K562 (cell line): ENCODE results near the gene IL4R. TPM values are rescaled to one million over a fixed set of nuclear protein-coding genes. Genes with fewer than 3 reads are reported as not detected.
A peak's percentile ranks its signal among the peaks of the same experiment; 100 is the strongest.

Experiments
- ATAC-seq: fragments of 200-7000 bp; cut with Tn5 transposase; 3 replicates; pipeline ENCODE4 v1.9.1; 2020; ENCODE audit warnings: moderate library complexity
- BruUV-seq: library from RNA; stranded (reverse); fragments of 400-500 nt; replicated peaks from 2 replicates; lab custom pipeline; 2021; lab: Mats Ljungman, UMichigan
- CTCF ChIA-PET: fragments of 300-600 bp; formaldehyde crosslinking; extraction: SDS; loops from one replicate; lab custom pipeline; 2021; ENCODE audit warnings: low intra/inter-chr PET ratio; lab: Yijun Ruan, JAX
- POLR2A ChIA-PET: fragments of 300-600, 350-650 bp; sonication (Branson Sonifier 250); formaldehyde crosslinking; extraction: SDS; loops from one replicate; lab custom pipeline; 2021; ENCODE audit warnings: antibody characterized with exemption, inconsistent platforms; lab: Yijun Ruan, JAX
- DNase-seq, 4 experiments: peaks; one replicate each; pipeline versions ENCODE4 v3.0.0 to v3.0.0-alpha.2; 2011 to 2018; ENCODE audit warnings: low spot score in 3 of 4, mixed read lengths in 3 of 4; ENCODE audit errors: extremely low read depth in 1 of 4
- FAIRE-seq: peaks from 2 replicates; lab custom pipeline; 2011; peaks lifted over from hg19 to GRCh38; lab: Jason Lieb, UNC
- H2AFZ ChIP-seq: 2 replicates; pipeline ENCODE4 v1.6.0; 2011; ENCODE audit warnings: low read depth, low read length, control low read depth, inconsistent platforms
- H3K27ac ChIP-seq: fragments of 200-600 bp; 3 replicates; pipeline ENCODE4 v1.8.0; 2011; ENCODE audit warnings: low read depth, mild to moderate bottlenecking, control low read depth, inconsistent platforms, low read length, moderate library complexity, mixed read lengths; ENCODE audit errors: extremely low read depth
- H3K27me3 ChIP-seq, 2 experiments: fragments of 300-600 bp in 1 of 2; 2 replicates in 1 of 2; 3 replicates in 1 of 2; pipeline versions ENCODE4 v1.6.0 to v1.8.0; 2011; ENCODE audit warnings: inconsistent platforms in 2 of 2, low read length in 2 of 2, mild to moderate bottlenecking in 1 of 2, mixed read lengths in 1 of 2, moderate library complexity in 1 of 2; ENCODE audit not compliant: control insufficient read depth in 2 of 2, insufficient read depth in 2 of 2
- H3K36me3 ChIP-seq: fragments of 300-600 bp; 3 replicates; pipeline ENCODE4 v1.8.0; 2011; ENCODE audit warnings: mild to moderate bottlenecking, low read length, inconsistent platforms; ENCODE audit not compliant: control insufficient read depth, insufficient read depth
- H3K4me1 ChIP-seq, 2 experiments: fragments of 200-600 bp in 1 of 2; replicated peaks in 1 of 2; 2 replicates in 1 of 2; 3 replicates in 1 of 2; pipeline versions ENCODE4 v1.5.1 to v1.8.0; 2011; ENCODE audit warnings: inconsistent platforms in 2 of 2, low read length in 2 of 2, mild to moderate bottlenecking in 1 of 2, mixed read lengths in 1 of 2, moderate library complexity in 1 of 2; ENCODE audit not compliant: control insufficient read depth in 2 of 2, insufficient read depth in 2 of 2
- H3K4me2 ChIP-seq: 2 replicates; pipeline ENCODE4 v1.6.1; 2011; ENCODE audit warnings: low read length, control low read depth, inconsistent platforms, mixed read lengths; ENCODE audit not compliant: insufficient read depth
- H3K4me3 ChIP-seq: fragments of 200-600 bp; sonication (generic), shearing (Covaris generic); 2 replicates; pipeline ENCODE4 v1.5.1; 2016; ENCODE audit warnings: control low read depth, inconsistent platforms
- H3K79me2 ChIP-seq: fragments of 200-600 bp; 3 replicates; pipeline ENCODE4 v1.8.0; 2011; ENCODE audit warnings: low read length, inconsistent platforms; ENCODE audit not compliant: control insufficient read depth, insufficient read depth
- H3K9ac ChIP-seq, 2 experiments: 2 replicates each; pipeline versions ENCODE4 v1.6.0 to v1.6.1; 2011; ENCODE audit warnings: low read depth in 2 of 2, low read length in 2 of 2, control low read depth in 1 of 2, inconsistent platforms in 1 of 2, mild to moderate bottlenecking in 1 of 2, mixed read lengths in 1 of 2; ENCODE audit not compliant: insufficient read depth in 1 of 2
- H3K9me1 ChIP-seq: one replicate; pipeline ENCODE4 v1.6.0; 2011; ENCODE audit warnings: inconsistent platforms, mild to moderate bottlenecking, low read length, moderate library complexity; ENCODE audit not compliant: control insufficient read depth, insufficient read depth
- H3K9me3 ChIP-seq: replicated peaks from 2 replicates; pipeline ENCODE4 v1.5.1; 2011; ENCODE audit warnings: low read depth, low read length, inconsistent platforms; ENCODE audit not compliant: control insufficient read depth, insufficient read depth
- H4K20me1 ChIP-seq: replicated peaks from 2 replicates; pipeline ENCODE4 v1.6.1; 2011; ENCODE audit warnings: low read length, inconsistent platforms, mixed read lengths; ENCODE audit not compliant: control insufficient read depth, insufficient read depth
- ATF1 ChIP-seq, 2 experiments: fragments of 450-650 bp in 1 of 2; IDR thresholded peaks; 2 replicates each; pipeline ENCODE4 v1.6.1; 2016; ENCODE audit warnings: missing compliant biosample characterization in 1 of 2, missing genetic modification characterization in 1 of 2
- BRD9 ChIP-seq: fragments of 450-650 bp; IDR thresholded peaks from 2 replicates; pipeline ENCODE4 v1.6.1; 2018; ENCODE audit warnings: low read depth; ENCODE audit not compliant: partially characterized antibody
- CREM ChIP-seq: IDR thresholded peaks from 2 replicates; pipeline ENCODE4 v1.6.1; 2014; ENCODE audit warnings: antibody characterized with exemption, low read depth
- HDAC8 ChIP-seq: fragments of 450-650 bp; IDR thresholded peaks from 2 replicates; pipeline ENCODE4 v1.6.1; 2016; ENCODE audit warnings: mild to moderate bottlenecking, missing genetic modification characterization, moderate library complexity, missing compliant biosample characterization
- ZFP36 ChIP-seq: fragments of 150-350 bp; IDR thresholded peaks from 2 replicates; pipeline ENCODE4 v1.6.1; 2018; ENCODE audit warnings: low read length, low read depth; ENCODE audit not compliant: partially characterized antibody
- ZKSCAN1 ChIP-seq: fragments of 150-350 bp; IDR thresholded peaks from 2 replicates; pipeline ENCODE4 v1.6.1; 2016; ENCODE audit warnings: low read depth, low read length
- ZNF239 ChIP-seq: fragments of 250-450 bp; sonication (Bioruptor Pico); IDR thresholded peaks from 2 replicates; pipeline ENCODE4 v1.4.0; 2020; ENCODE audit warnings: mild to moderate bottlenecking
- ZNF589 ChIP-seq: fragments of 200-800 bp; sonication (Bioruptor generic); IDR thresholded peaks from 2 replicates; pipeline ENCODE4 v1.6.1; 2016; ENCODE audit warnings: low read depth, missing genetic modification characterization, missing compliant biosample characterization
- WGBS: fragments of 100-300 bp; shearing (Covaris generic); methylation state at CpG from one replicate; pipeline ENCODE4 v1.1.6; 2016; ENCODE audit warnings: low coverage, mixed read lengths; ENCODE audit not compliant: insufficient coverage; ENCODE audit errors: missing lambda C conversion rate; 5-methylcytosine and 5-hydroxymethylcytosine counted together
- in situ Hi-C: fragments of 300-500 bp; cut with MboI; formaldehyde crosslinking; loops from 4 replicates; pipeline ENCODE4 v1.15.0; 2018; ENCODE audit warnings: inconsistent platforms, mixed read lengths
- intact Hi-C: fragments of 100-400 bp; cut with micrococcal nuclease; formaldehyde crosslinking; loops from 2 replicates; pipeline ENCODE4 v1.14.2; 2022
- polyA plus RNA-seq, 8 experiments: library from polyadenylated mRNA; depleted of rRNA in 4 of 8; stranded (reverse) in 5 of 8; unstranded in 3 of 8; fragments of >200 nt; fragmentation: Nextera tagmentation in 2 of 8; fragmentation: Illumina TruSeq in 1 of 8; extraction: Ambion mirVana in 2 of 8; extraction: Trizol in 1 of 8; gene quantifications; 2 replicates each; pipeline versions ENCODE4 v1.2.1 to v1.2.3, GENCODE V29; 2011 to 2014; ENCODE audit warnings: inconsistent platforms in 1 of 8, missing spikeins in 1 of 8
- total RNA-seq, 7 experiments: library from RNA; depleted of rRNA in 6 of 7; stranded (reverse); fragments of >200 nt in 6 of 7; fragmentation: Illumina TruSeq in 2 of 7; extraction: Trizol in 2 of 7; gene quantifications; 2 replicates each; pipeline versions ENCODE4 v1.2.1 to v1.2.3, GENCODE V29; 2011 to 2021; ENCODE audit warnings: low replicate concordance in 1 of 7
- TF ChIP-seq, protein P1 (sequence below): fragments of 450-650 bp; formaldehyde crosslinking; IDR thresholded peaks from 2 replicates; pipeline ENCODE4 v1.4.0; 2022; ENCODE audit warnings: missing genetic modification characterization

Gene IL4R
- total and polyA plus RNA-seq, 9 of the 15 experiments (the other 6 are each of a cell fraction or from before 2014, with no cell fraction given) = 0.17 to 5.8 (median 3.3) TPM

DNA sequence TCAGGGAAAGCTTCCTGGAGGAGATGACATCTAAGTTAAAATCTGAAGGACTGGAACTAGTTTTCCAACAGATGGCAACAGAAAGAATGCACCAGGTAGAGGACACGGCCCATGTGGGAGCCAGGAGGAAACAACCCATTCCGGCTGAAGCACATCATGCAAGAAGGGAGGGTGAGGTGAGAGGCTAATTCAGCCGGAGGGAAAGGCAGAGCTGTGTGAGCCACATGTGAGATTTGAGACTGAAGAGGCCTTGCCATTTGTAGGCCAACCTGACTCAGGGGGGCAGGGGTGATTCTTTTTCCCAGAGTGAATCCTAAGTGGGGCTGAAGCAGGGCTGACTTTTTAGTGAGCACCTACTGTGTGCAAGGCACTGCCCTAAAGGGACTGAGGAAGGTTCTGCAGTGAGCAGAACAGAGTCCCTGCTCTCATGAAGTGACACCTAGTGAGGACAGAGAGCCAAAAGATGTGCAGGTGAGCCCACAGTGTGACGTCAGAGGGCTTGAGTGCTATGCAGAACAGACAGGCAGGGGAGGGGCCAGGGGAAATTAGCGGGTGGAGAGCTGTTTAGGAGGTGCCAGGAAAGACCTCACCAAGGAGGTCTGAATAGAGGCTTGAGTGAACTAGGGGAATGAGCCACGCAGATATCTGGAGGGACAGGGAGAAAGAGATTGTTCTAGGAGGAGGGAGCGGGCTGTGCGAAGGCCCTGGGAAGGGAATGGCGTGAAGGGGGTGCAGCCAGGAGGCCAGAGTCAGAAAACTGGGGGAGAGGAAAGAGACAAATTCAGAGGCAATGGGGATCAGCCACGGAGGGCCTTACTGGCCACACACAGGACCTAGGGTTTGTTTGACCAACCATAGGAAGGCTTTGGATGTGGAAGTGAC is 68.4 kb downstream of the IL4R start:
- no peaks in the 10 kb centered on the region for H3K36me3 ChIP-seq
- no peaks in the 10 kb centered on the region for H3K9me1 ChIP-seq
- POLR2A ChIA-PET = interaction anchor here (0.6 to 1.2 kb wide), 2 partner anchors 142 to 149 kb away, joined by 3 to 4 read pairs; no protein-coding TSS in a partner anchor
- H3K9ac ChIP-seq = no peak overlapping the region
- H3K27me3 ChIP-seq = peaks cover 14 to 60% of the 10 kb centered on the region in 2 experiments
- no peaks in the 10 kb centered on the region for H4K20me1 ChIP-seq
- no peaks in the 10 kb centered on the region; a peak in 1 of 5 replicates for H3K4me1 ChIP-seq
- no peak overlapping the region for H2AFZ ChIP-seq
- intact Hi-C loops = no loop called here
- H3K9me3 ChIP-seq = no peaks in the 10 kb centered on the region
- H3K27ac ChIP-seq = no peak overlapping the region
- CTCF ChIA-PET = no interaction called here
- H3K4me2 ChIP-seq = no peak overlapping the region
- no TSS peak for BruUV-seq
- FAIRE-seq (no peak), DNase-seq (no peak), ATAC-seq (no peak)
- H3K4me3 ChIP-seq = no peak overlapping the region
- no peaks in the 10 kb centered on the region for H3K79me2 ChIP-seq
- in situ Hi-C loops = no loop called here
- whole genome bisulfite sequencing = 8% methylated on average over 8 of the region's 10 CpGs
- TF ChIP-seq ATF1 (CRISPR knock-in tag; IDR thresholded peaks at IDR 0.05) (no peak), ATF1 (tag; IDR thresholded peaks at IDR 0.05) (peak; percentile 31; the same call in 1 of the 2 replicates), CREM (peak; percentile 21; the same call in 1 of the 2 replicates), ZKSCAN1 (0 out of 2 replicates have a peak, but pooled peaks have one; percentile 52), HDAC8 (tag) (no peak), ZNF239 (CRISPR knock-in tag) (no peak), BRD9 (no peak), ZFP36 (peak; percentile 85), ZNF589 (CRISPR knock-in tag) (no peak)
- TF ChIP-seq, protein P1, sequence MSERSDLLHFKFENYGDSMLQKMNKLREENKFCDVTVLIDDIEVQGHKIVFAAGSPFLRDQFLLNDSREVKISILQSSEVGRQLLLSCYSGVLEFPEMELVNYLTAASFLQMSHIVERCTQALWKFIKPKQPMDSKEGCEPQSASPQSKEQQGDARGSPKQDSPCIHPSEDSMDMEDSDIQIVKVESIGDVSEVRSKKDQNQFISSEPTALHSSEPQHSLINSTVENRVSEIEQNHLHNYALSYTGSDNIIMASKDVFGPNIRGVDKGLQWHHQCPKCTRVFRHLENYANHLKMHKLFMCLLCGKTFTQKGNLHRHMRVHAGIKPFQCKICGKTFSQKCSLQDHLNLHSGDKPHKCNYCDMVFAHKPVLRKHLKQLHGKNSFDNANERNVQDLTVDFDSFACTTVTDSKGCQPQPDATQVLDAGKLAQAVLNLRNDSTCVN (CRISPR knock-in tag) = no peak
